GM12878 (cell line): Measurements from ENCODE around the gene TRAT1. TPM values are rescaled to one million over a fixed set of nuclear protein-coding genes. Genes with fewer than 3 reads are reported as not detected.

Experiments used
- ATAC-seq: fragments of 200-7000 bp; cut with Tn5 transposase; 3 replicates; pipeline ENCODE4 v1.9.1; 2020; ENCODE audit warnings: mild to moderate bottlenecking, moderate library complexity
- BruUV-seq: library from RNA; stranded (reverse); fragments of 400-500 nt; replicated peaks from 2 replicates; lab custom pipeline; 2021; lab: Mats Ljungman, UMichigan
- CTCF ChIA-PET: fragments of 300-600 bp; sonication (Branson Sonifier 250); formaldehyde crosslinking; extraction: SDS; loops from one replicate; lab custom pipeline; 2021; ENCODE audit warnings: inconsistent platforms; lab: Yijun Ruan, JAX
- POLR2A ChIA-PET: fragments of 350-600 bp; formaldehyde crosslinking; extraction: SDS; loops from one replicate; lab custom pipeline; 2021; ENCODE audit warnings: inconsistent platforms; lab: Charles Lee
- RAD21 ChIA-PET: fragments of 300-600 bp; sonication (Branson Sonifier 250); formaldehyde crosslinking; loops from one replicate; lab custom pipeline; 2023; ENCODE audit warnings: antibody characterized with exemption; ENCODE audit not compliant: unreplicated experiment; lab: Charles Lee
- SMC1A ChIA-PET: fragments of 300-600 bp; sonication (Branson Sonifier 250); formaldehyde crosslinking; loops from one replicate; lab custom pipeline; 2023; ENCODE audit not compliant: unreplicated experiment, uncharacterized antibody; lab: Charles Lee
- DNase-seq: peaks from one replicate; pipeline ENCODE4 v3.0.0-alpha.2; 2011; ENCODE audit warnings: low read depth, low spot score
- FAIRE-seq: peaks from 3 replicates; lab custom pipeline; 2011; peaks lifted over from hg19 to GRCh38; lab: Jason Lieb, UNC
- H2AFZ ChIP-seq: 2 replicates; pipeline ENCODE4 v1.6.0; 2011; ENCODE audit warnings: low read depth, low read length, control low read depth; ENCODE audit not compliant: control insufficient read depth
- H3K27ac ChIP-seq: 2 replicates; pipeline ENCODE4 v1.5.1; 2011; ENCODE audit warnings: control low read depth; ENCODE audit not compliant: control insufficient read depth, insufficient read depth
- H3K27me3 ChIP-seq, 2 experiments: replicated peaks in 1 of 2; 2 replicates each; pipeline versions ENCODE4 v1.6.0 to v1.6.1; 2011; ENCODE audit warnings: low read length in 1 of 2; ENCODE audit not compliant: control insufficient read depth in 2 of 2, insufficient read depth in 2 of 2
- H3K36me3 ChIP-seq, 2 experiments: 2 replicates each; pipeline ENCODE4 v1.5.1; 2011; ENCODE audit warnings: low read length in 1 of 2; ENCODE audit not compliant: control insufficient read depth in 2 of 2, insufficient read depth in 2 of 2
- H3K4me1 ChIP-seq: 2 replicates; pipeline ENCODE4 v1.6.1; 2011; ENCODE audit warnings: mild to moderate bottlenecking, low read length, moderate library complexity, mixed read lengths; ENCODE audit not compliant: control insufficient read depth, insufficient read depth
- H3K4me2 ChIP-seq: 2 replicates; pipeline ENCODE4 v1.6.0; 2011; ENCODE audit warnings: control low read depth; ENCODE audit not compliant: control insufficient read depth, insufficient read depth
- H3K4me3 ChIP-seq: fragments of 200-600 bp; sonication (generic); 2 replicates; pipeline ENCODE4 v1.5.1; 2016
- H3K79me2 ChIP-seq: 2 replicates; pipeline ENCODE4 v1.6.0; 2011; ENCODE audit warnings: low read length; ENCODE audit not compliant: control insufficient read depth, insufficient read depth
- H3K9ac ChIP-seq: 2 replicates; pipeline ENCODE4 v1.8.0; 2011; ENCODE audit warnings: low read length, control low read depth, mixed read lengths; ENCODE audit not compliant: control insufficient read depth, insufficient read depth
- H3K9me3 ChIP-seq: replicated peaks from 3 replicates; pipeline ENCODE4 v1.5.1; 2011; ENCODE audit warnings: mild to moderate bottlenecking, low read length; ENCODE audit not compliant: control insufficient read depth, insufficient read depth
- H4K20me1 ChIP-seq: 2 replicates; pipeline ENCODE4 v1.6.0; 2011; ENCODE audit not compliant: control insufficient read depth, insufficient read depth
- CBFB ChIP-seq: IDR thresholded peaks from 2 replicates; pipeline ENCODE4 v1.6.1; 2016; ENCODE audit warnings: antibody characterized with exemption, low read depth
- EGR1 ChIP-seq, 2 experiments: IDR thresholded peaks; 1 replicate in 1 of 2; 2 replicates in 1 of 2; pipeline ENCODE4 v1.6.1; 2011 to 2012; ENCODE audit warnings: low read depth in 2 of 2, low read length in 2 of 2, borderline replicate concordance in 1 of 2, mild to moderate bottlenecking in 1 of 2, moderate library complexity in 1 of 2
- ESRRA ChIP-seq: IDR thresholded peaks from 2 replicates; pipeline ENCODE4 v1.6.1; 2012; ENCODE audit warnings: mild to moderate bottlenecking, low read length, improper control_type of control experiment
- KAT2A ChIP-seq: conservative IDR thresholded peaks from 2 replicates; pipeline ENCODE4 v1.6.1; 2011; ENCODE audit warnings: low read depth, low read length; ENCODE audit not compliant: control insufficient read depth
- MTA2 ChIP-seq: fragments of 450-650 bp; IDR thresholded peaks from 2 replicates; pipeline ENCODE4 v1.6.1; 2016; ENCODE audit warnings: low read depth, mild to moderate bottlenecking, moderate library complexity
- STAT3 ChIP-seq: IDR thresholded peaks from 2 replicates; pipeline ENCODE4 v1.6.1; 2011; ENCODE audit warnings: low read depth, low read length, improper control_type of control experiment
- ZNF217 ChIP-seq: fragments of 450-650 bp; IDR thresholded peaks from 2 replicates; pipeline ENCODE4 v1.6.1; 2017; ENCODE audit warnings: antibody characterized with exemption, mild to moderate bottlenecking
- WGBS: methylation state at CpG from one replicate; pipeline ENCODE4 v1.1.6; 2016; ENCODE audit warnings: low lambda C conversion rate; ENCODE audit not compliant: insufficient replicate concordance, insufficient coverage; ENCODE audit errors: missing lambda C conversion rate; 5-methylcytosine and 5-hydroxymethylcytosine counted together
- in situ Hi-C: fragments of 300-500 bp; cut with MboI; formaldehyde crosslinking; loops from 9 replicates; pipeline ENCODE4 v1.14.3; 2018; ENCODE audit warnings: mixed read lengths
- intact Hi-C: fragments of 100-400 bp; cut with micrococcal nuclease; formaldehyde crosslinking; loops from one replicate; pipeline ENCODE4 v1.14.2; 2022; ENCODE audit not compliant: unreplicated experiment
- polyA plus RNA-seq, 11 experiments: library from polyadenylated mRNA; depleted of rRNA in 4 of 11; unstranded in 6 of 11; stranded (reverse) in 5 of 11; fragments of >200 nt; fragmentation: Nextera tagmentation in 4 of 11; fragmentation: Illumina TruSeq in 1 of 11; extraction: Ambion mirVana in 4 of 11; extraction: Trizol in 1 of 11; gene quantifications; 1 replicate in 1 of 11; 2 replicates in 10 of 11; pipeline versions ENCODE4 v1.2.1 to v1.2.3, GENCODE V29; 2011 to 2016; ENCODE audit warnings: inconsistent platforms in 2 of 11, missing spikeins in 2 of 11, low read depth in 1 of 11
- total RNA-seq, 4 experiments: library from RNA; depleted of rRNA in 3 of 4; stranded (reverse); fragments of >200 nt in 3 of 4; fragmentation: Illumina TruSeq in 1 of 4; extraction: Trizol in 1 of 4; gene quantifications; 2 replicates each; pipeline versions ENCODE4 v1.2.1 to v1.2.3, GENCODE V29; 2013 to 2021
- TF ChIP-seq, protein P1 (sequence below): IDR thresholded peaks from 2 replicates; pipeline ENCODE4 v1.6.1; 2012; ENCODE audit warnings: improper control_type of control experiment, low read depth, low read length; ENCODE audit not compliant: insufficient replicate concordance
- TF ChIP-seq, protein P2 (sequence below): fragments of 450-650 bp; IDR thresholded peaks from 2 replicates; pipeline ENCODE4 v1.6.1; 2016; ENCODE audit warnings: mild to moderate bottlenecking, moderate library complexity, borderline replicate concordance
- TF ChIP-seq, protein P3 (sequence below): IDR thresholded peaks from 2 replicates; pipeline ENCODE4 v1.6.1; 2011; ENCODE audit warnings: low read depth, mild to moderate bottlenecking, low read length, moderate library complexity, borderline replicate concordance; ENCODE audit errors: extremely low read depth

Gene TRAT1
- total and polyA plus RNA-seq, 10 of the 15 experiments (the other 5 are each of a cell fraction or from before 2014, with no cell fraction given), result 0.11 to 1.5 (median 0.18) TPM; not detected in 2

DNA sequence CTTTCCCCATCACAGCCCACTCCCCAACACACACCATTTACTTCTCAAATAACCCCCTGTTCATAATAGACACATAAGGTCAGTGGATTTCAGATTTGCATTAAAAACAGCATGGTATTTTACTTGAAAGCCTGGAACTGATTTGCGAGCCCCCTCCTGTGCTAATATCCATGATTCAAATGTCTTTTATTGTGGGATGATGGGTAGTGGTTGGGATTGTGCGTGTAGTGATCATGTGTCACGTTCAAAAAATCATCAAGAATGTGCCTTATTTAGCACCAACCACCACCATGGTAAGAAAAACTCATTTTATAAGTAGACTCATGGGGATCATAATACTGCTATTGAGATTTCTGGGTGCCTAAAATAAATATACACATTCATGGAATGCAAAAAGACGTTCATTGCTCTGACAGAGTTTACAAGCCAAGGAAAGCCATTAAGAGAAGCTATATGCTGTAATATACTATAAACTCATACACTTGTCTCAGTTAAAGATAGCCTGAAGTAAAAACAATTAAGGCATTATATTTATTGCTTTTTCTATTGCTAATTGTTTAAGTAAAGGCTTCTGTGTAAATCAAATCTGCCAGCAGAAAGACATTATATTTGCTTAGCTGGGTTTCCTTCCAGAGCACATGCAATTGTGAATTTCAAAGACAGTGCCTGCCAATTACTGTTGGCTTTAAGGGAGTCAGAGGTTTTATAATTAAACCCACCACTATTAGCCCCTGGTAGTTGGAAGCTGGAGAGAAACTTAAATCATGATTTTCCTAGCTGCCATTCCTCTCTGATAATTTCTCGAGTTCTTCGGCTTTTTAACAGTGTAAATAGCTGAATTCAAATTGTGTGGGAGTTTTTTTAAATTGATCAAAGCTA lies 4.0 kb downstream of the TRAT1 start (continued):
- TF ChIP-seq, protein P1, sequence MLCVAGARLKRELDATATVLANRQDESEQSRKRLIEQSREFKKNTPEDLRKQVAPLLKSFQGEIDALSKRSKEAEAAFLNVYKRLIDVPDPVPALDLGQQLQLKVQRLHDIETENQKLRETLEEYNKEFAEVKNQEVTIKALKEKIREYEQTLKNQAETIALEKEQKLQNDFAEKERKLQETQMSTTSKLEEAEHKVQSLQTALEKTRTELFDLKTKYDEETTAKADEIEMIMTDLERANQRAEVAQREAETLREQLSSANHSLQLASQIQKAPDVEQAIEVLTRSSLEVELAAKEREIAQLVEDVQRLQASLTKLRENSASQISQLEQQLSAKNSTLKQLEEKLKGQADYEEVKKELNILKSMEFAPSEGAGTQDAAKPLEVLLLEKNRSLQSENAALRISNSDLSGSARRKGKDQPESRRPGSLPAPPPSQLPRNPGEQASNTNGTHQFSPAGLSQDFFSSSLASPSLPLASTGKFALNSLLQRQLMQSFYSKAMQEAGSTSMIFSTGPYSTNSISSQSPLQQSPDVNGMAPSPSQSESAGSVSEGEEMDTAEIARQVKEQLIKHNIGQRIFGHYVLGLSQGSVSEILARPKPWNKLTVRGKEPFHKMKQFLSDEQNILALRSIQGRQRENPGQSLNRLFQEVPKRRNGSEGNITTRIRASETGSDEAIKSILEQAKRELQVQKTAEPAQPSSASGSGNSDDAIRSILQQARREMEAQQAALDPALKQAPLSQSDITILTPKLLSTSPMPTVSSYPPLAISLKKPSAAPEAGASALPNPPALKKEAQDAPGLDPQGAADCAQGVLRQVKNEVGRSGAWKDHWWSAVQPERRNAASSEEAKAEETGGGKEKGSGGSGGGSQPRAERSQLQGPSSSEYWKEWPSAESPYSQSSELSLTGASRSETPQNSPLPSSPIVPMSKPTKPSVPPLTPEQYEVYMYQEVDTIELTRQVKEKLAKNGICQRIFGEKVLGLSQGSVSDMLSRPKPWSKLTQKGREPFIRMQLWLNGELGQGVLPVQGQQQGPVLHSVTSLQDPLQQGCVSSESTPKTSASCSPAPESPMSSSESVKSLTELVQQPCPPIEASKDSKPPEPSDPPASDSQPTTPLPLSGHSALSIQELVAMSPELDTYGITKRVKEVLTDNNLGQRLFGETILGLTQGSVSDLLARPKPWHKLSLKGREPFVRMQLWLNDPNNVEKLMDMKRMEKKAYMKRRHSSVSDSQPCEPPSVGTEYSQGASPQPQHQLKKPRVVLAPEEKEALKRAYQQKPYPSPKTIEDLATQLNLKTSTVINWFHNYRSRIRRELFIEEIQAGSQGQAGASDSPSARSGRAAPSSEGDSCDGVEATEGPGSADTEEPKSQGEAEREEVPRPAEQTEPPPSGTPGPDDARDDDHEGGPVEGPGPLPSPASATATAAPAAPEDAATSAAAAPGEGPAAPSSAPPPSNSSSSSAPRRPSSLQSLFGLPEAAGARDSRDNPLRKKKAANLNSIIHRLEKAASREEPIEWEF, result no peak
- no peak for TF ChIP-seq STAT3
- TF ChIP-seq EGR1 (IDR thresholded peaks at IDR 0.05; ENCODE audit: borderline replicate concordance in 1 of 2, low read depth in 2 of 2, low read length in 2 of 2), result no peak

DNA sequence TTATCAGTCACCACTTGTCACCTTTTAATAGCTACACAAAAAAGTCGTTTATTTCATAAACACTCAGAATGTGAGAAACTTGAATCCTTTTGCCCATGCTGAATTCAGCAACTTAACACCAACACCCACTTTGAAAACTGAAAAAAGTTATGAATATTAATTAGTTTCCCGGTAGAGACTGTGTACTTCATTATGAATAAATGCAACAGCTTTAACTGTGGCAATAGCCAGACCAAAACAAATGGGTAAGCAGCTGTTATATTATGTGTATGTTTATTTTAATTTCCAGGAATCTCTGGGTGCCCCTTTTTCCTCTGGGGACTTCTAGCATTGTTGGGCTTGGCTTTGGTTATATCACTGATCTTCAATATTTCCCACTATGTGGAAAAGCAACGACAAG lies 7.8 kb downstream of the TRAT1 start:
- DNase-seq, result no peak
- POLR2A ChIA-PET, result no interaction called here
- H3K4me2 ChIP-seq, result no peak overlapping the region
- no peaks in the 10 kb centered on the region for H3K4me1 ChIP-seq
- no peaks in the 10 kb centered on the region for H3K79me2 ChIP-seq
- CTCF ChIA-PET, result no interaction called here
- 0 out of 4 replicates have a peak, but pooled peaks cover 0 to 2% of the 10 kb centered on the region in 2 experiments for H3K27me3 ChIP-seq
- in situ Hi-C loops (no loop called here), intact Hi-C loops (no loop called here)
- no peaks in the 10 kb centered on the region for H3K36me3 ChIP-seq
- no peak overlapping the region for H3K4me3 ChIP-seq
- ATAC-seq, result no peak
- SMC1A ChIA-PET, result interaction anchor here (1.1 kb wide), 1 partner anchor 31 kb away, joined by 3 read pairs; no protein-coding TSS in a partner anchor
- no peaks in the 10 kb centered on the region for H3K9me3 ChIP-seq
- RAD21 ChIA-PET, result no interaction called here
- H2AFZ ChIP-seq, result no peak overlapping the region
- 17% methylated on average over 3 of the region's 3 CpGs for WGBS
- FAIRE-seq, result no peak
- no peak overlapping the region for H3K27ac ChIP-seq
- no TSS peak for BruUV-seq
- H4K20me1 ChIP-seq, result no peaks in the 10 kb centered on the region
- H3K9ac ChIP-seq, result no peak overlapping the region
- TF ChIP-seq ZNF217 (no peak), KAT2A (no peak), MTA2 (no peak), ESRRA (no peak), CBFB (no peak)
- TF ChIP-seq, protein P2, sequence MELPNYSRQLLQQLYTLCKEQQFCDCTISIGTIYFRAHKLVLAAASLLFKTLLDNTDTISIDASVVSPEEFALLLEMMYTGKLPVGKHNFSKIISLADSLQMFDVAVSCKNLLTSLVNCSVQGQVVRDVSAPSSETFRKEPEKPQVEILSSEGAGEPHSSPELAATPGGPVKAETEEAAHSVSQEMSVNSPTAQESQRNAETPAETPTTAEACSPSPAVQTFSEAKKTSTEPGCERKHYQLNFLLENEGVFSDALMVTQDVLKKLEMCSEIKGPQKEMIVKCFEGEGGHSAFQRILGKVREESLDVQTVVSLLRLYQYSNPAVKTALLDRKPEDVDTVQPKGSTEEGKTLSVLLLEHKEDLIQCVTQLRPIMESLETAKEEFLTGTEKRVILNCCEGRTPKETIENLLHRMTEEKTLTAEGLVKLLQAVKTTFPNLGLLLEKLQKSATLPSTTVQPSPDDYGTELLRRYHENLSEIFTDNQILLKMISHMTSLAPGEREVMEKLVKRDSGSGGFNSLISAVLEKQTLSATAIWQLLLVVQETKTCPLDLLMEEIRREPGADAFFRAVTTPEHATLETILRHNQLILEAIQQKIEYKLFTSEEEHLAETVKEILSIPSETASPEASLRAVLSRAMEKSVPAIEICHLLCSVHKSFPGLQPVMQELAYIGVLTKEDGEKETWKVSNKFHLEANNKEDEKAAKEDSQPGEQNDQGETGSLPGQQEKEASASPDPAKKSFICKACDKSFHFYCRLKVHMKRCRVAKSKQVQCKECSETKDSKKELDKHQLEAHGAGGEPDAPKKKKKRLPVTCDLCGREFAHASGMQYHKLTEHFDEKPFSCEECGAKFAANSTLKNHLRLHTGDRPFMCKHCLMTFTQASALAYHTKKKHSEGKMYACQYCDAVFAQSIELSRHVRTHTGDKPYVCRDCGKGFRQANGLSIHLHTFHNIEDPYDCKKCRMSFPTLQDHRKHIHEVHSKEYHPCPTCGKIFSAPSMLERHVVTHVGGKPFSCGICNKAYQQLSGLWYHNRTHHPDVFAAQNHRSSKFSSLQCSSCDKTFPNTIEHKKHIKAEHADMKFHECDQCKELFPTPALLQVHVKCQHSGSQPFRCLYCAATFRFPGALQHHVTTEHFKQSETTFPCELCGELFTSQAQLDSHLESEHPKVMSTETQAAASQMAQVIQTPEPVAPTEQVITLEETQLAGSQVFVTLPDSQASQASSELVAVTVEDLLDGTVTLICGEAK, result no peak
- TF ChIP-seq, protein P3, sequence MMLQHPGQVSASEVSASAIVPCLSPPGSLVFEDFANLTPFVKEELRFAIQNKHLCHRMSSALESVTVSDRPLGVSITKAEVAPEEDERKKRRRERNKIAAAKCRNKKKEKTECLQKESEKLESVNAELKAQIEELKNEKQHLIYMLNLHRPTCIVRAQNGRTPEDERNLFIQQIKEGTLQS, result no peak
